HL-60/S4 (cell line): ENCODE results near the gene FHIT.

Source experiments
- in situ Hi-C: fragments of 300-500 bp; cut with MboI; formaldehyde crosslinking; loops from 2 replicates; pipeline ENCODE4 v1.14.3; 2022; ENCODE audit warnings: low sequenced_read_pairs

FHIT gene

DNA sequence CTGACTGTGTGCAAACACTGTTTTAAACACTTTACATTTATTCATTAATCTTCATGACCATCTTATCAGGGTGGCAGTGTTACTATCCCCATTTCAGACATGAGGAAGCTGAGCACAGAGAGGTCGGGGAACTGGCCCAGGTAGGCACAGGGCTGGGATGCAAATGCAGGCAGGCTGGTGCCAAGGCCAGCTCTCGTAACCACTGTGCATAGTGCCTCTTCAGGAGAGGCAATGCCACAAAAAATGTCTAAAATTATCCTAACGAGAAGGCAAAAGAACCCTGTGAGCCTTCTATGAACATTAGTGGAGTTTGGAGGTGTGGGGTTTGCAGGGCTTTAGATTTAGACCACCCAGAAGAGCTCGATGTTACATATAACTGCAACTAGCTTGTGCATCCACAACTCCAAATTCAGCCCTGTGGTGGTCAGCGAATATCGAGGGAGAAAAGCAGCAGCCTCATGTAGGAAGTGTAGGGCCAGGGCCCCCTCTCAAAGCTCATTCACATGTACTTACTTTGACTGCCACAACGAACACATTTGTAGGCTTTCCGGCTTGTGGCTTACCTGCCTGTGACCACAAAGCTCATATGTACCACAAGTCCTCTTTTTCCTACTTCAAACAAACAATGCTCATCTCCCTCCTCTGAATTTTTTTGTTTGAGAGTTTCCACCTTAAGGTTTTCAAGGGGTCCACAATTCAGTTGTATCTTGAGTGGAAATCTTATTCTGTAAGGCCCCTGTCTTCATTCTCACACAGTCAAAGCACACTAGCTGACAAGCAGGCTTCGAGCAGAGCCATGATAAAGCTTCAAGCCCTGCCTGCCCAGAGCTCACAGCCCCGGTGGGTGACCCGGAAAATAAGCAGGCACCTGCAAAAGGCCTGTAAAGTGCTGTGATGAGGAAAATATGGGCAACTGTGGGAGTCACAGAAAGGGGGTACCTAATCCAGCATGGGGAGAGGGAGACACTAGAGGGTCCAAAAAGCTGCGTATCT is 1478.5 kb downstream of the FHIT start:
- in situ Hi-C loops, result no loop called here

DNA sequence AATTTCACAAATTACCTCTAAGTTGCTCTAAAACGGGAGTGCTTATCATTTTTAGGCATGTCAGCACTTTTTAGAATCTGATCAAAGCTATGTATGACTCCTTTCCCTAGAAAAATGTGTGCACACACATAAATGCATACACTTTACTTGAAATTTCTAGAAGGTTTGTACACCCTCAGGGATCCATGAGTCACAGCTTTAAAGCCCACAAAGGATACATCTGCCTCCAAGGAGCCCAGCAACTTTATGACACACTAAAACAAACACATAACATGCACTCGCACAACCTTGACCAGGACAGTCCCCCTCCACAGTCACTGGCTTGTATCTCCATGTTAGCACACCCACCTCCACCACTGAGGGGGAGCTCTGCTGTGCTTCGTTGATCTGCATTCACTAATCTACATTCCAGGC is 1479.5 kb downstream of the FHIT start:
- in situ Hi-C loops, result no loop called here

DNA sequence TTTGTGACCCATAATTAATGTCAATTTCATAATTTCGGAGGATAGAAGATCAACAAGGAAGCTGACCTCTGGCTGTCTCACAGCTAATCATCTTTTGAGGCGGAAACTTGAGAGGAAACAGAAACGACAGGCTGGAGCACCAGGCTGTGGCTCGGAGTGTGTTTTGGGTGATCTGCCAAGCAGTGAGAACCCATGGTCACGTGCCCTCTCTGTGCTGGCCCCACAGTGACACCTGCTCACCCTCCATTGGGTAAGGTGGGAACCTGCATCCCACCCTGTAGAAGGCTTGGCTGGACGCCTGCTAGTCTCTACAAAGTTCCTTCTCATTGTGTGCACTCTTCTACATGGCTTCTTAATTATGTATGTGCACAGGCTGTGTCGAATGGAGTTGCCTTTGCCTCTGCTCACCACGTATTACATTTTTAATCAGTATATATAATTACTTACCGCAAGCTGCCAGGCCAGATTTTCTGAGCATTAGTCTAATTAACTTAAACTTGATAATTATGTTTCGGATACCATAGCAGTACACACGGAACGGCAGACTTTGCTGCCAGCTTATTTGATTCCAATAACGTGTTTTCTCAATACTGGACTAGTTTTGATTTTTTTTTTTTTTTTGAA is 1482.0 kb downstream of the FHIT start:
- in situ Hi-C loops, result no loop called here

DNA sequence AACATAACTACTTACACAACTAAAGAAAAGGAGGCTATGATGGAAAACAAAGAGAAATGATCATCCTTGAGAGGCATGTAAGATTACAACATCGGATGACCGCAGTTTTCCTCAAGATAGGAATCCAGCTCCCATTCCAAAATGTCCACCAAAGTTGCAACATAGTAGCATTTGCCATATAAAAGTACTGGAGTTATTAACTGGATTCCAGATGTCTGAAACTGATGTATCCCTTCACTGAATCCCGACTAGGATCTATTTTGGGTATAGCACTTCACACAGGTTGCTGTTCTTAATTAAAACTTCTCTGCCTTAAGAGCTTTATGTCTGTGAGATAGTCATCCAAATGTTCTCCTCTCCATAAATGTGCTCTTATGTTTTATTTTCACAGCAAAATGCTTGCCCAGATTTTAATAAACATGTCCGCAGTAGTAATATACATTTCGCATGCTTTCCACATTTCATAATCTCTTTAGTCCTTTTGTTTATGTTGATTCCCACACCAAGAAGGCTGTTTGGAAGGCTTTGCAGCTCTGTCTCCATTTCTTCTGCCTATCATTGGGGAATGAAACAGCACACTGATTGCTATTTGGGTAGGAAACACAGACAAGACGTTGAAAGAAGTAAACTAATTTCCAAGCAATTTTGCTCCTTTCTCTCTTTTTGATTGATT is 1484.9 kb downstream of the FHIT start:
- in situ Hi-C loops, result no loop called here

DNA sequence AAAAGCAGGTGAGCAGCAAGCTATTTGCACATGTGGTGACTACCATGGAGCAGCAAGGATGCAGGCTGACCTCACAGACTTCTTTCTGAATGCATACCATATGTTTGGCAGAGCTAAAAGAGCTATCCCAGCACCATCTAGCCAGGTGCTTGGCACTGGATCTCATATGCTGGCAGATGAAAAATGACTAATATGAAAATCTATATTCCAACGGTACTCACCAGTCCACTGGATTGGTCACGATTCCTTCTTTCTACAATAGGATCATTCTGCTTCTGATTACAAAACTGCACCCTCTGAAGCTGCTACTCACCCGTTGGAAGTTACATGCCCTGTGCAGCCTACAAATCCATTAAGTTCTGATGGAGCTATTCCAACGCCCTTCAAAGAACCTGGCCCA is 1487.1 kb downstream of the FHIT start:
- in situ Hi-C loops, result no loop called here

DNA sequence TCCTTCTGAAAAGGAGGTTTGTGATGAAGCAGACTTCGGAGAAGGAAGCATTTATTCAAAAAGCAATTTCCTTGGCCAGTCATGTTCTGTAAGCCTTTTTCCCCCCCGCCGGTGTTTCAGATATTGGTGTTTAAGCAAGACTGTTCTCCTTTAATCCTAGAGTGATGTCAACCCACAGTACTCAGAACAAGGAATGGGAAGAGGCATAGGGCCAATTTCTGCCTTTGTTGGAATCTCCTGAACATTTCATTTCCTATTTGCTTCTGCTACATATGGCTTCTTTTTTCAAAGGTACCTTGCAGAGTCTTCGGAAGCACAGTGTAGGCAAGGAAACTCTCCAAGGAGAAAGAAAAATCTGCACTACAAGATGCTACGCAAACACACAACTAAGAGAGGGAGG is 1488.3 kb downstream of the FHIT start:
- in situ Hi-C loops, result no loop called here

DNA sequence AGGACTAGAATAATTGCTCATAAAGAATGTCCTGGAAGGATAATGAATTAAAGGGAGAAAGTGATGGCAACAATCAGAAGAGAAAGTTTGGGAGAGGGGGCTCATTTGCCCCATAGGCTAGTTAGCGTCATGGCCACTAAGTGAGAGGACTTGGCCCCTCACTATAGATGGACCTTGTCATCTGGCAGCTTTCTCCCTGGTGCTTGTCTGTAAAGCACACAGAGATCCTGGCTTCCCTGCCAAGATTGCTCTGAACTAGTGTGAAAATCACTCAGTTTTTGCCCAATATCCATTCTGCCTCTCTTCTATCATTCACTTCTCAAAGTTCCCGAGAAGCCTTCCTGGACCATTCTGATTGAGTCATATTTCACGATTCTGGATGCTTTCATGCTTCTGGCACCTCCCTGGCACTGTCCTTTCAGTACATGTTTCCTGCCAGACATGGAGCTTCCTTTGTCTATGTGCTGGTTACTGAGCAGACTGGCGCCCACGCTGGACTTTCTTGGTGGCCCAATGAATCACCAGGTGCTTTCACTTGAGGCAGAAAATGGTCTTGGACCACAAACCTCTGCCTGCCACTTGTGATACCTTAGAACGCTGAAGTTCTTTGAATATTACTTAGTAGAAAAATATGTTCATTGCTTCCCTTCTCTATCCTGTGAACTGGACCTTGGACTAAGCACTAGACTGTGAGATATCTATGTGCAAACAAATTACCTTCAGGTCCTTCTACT is 1491.8 kb downstream of the FHIT start:
- in situ Hi-C loops, result no loop called here

DNA sequence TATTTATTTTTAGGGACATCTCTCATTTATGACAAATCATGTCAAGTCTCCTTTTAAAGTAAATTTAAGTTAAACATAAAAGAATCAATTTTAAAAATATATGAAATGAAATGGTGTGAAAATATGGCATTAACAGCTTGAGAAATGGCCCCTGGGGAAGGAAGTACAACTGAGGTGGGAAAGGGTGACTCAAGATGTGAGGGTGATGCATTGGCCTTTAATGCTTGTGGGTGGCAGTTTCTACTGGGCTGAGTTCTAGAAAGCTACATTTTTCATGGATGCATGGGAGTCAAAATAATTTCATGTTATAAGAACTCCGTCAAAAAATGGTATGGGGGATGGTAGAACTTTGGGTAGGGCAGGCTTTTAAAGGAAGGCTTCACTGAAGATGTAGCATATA is 1492.6 kb downstream of the FHIT start:
- in situ Hi-C loops, result no loop called here

DNA sequence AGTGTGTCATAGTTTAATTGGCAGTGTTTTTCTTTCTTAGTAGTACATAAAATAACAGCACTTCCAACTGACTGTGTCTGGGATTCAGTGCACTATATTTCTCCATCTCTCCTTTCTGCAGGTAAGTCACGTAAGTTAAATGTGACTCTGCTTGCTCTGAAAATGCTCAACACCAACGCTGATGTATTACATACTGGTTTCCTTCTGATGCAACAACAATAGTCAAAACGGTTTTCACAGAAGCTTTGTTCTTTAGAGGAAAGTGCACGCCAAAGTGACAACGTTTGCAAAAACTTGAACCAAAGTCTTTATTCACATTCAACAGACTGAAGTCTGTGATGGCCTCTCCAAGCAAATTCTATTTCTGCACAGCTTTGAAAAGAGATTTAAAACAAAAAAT is 1494.3 kb downstream of the FHIT start:
- in situ Hi-C loops, result no loop called here

DNA sequence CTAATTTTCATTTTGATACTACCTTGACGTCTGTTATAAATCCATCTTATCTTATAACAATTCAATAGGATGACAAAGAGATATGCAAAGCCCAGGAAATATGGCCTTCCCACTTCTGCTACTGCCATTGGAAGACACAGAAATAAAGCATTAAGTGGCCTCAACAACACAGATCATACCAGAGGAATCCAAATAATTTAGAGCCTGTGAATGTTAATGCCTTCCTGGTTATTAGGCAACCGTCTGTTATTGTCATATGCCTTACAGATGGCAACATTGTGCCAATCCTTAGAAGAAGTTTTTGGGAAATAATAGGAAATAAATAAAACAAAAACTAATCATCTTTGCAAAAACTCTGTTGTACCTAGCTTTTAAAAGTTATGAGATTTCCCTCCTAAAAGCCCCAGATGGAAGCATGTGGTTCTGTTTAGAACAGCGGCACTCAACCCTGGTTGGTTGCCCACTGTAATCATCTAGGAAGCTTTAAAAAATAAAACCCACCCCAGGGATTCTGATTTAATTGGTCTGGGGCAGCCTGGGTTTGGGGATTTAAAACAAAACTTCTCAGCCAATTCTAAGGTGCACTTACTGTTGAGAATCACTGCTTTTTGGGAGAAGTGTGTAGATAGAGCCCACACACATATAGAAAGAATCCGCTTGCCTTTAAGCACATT is 1496.7 kb downstream of the FHIT start:
- in situ Hi-C loops, result no loop called here

DNA sequence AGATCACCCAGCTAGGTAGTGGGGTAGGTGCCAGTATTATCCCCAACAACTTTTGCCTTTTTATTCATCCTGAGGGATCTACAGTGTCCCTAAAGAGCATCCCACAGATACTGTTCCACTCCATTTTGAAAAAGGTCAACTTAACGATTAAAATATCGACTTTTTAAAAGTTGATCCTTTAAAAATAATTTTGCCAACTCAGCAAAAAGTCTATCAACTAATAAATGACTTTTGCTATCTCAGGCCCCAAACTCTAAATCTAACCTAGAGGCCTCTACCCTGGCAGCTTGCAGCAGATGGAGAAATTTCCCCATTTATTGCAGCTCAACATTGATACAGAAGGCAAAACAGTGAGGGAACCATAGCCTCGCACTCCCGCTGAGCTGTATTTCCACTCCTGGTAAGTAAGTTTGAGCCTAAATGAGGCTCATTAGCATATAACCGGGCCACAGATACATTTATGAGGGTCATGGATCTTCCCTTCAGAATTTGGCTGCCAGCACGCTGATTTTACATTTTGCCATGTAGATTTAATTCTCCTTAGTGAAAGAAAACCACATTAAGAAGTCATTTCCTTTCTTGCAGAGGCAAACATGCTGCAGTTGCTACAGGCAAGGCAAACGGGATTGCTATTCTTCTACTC is 1497.3 kb downstream of the FHIT start:
- in situ Hi-C loops, result no loop called here

DNA sequence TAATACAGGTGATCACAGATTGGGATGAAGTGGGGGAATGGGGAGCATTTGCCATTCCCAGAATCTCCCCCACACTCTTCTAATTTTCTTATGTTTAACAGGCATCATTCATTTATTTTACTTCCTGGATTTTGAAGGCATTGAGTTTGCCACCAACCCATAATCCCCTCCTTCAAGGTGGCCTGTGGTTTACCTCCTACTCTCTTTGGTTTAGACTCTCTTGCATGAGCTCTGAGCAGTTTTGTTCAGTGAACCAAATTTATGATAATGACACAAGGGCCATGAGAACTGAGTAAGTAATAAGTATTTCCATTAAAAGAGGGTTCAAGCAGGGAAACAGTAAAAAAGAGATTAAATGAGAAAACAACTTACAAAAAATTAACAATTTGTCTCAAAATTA is 1498.3 kb downstream of the FHIT start:
- in situ Hi-C loops, result no loop called here

DNA sequence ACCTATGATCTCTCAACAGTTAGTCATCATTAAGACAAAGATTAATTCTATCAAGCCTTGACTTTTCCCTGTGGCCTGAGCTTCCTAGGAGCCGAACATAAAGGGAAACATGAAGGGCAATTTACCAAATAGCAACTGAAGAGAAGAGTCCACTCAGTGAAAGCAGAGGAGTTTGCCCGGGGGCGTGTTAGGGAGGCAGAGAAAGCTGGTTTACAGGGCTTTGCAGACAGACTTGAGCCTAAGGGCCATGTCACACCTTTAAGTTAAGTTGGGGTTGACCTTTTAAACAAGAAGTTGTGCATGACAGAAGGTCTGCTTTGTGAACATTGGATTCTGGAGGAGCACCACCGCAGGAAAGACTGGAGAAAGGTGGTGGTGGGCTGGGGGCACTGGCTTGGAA is 1499.6 kb downstream of the FHIT start:
- in situ Hi-C loops, result no loop called here

DNA sequence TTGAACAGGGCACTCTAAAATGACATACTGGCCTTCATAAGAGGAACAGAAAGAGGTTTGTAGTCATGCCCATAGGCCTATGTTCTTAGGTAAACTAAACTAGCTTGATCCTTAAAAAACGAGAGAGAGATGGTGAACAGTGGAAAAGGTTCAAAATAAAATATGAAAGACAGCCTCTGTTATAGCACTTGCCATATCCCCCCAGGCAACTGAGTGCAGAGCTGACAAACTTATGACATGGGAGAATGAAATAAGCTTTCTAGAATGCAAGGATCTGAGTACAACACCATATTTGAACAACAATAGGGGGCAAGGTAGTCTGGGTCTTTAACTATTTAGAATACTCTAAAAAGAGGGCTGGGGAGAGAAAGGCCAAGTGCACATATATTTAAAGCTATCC is 1500.9 kb downstream of the FHIT start:
- in situ Hi-C loops, result no loop called here

DNA sequence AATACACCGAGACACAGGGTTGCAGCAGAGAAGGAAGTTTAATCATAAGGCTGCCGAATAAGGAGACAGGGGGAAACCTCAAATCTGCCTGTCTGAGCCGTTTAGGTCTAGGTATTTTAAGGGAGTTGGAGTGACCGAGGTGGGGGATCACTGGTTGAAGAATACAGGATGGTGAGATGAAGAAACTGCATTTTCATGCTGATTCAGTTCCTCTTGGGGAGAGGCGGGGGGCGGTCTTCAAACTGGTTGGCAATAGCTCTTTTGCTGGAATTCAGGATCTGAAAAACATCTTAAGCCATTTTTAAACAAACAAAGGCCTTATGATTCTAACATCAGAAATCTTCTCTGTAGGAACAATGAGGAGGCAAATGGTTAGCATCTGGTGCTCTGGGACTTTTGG is 1502.0 kb downstream of the FHIT start:
- in situ Hi-C loops, result no loop called here

DNA sequence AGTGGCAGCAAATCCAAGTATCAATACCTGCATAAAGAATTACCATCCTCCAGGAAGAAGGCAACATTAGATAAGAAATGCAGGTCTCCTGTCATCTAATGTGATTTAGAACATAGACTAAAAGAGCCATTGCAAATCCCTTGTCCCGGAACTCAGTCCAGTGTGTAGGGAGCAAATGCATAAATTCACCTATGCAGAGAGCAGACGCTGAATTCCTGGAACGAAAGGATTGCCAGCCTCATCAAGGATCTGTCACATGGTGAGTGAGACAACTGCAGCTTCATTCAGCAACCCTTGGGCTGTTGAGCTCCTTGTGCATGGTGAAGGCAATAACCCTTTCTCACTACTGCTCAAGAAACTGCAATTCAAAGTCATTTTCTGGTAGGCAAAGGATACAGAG is 1504.7 kb downstream of the FHIT start:
- in situ Hi-C loops, result no loop called here

DNA sequence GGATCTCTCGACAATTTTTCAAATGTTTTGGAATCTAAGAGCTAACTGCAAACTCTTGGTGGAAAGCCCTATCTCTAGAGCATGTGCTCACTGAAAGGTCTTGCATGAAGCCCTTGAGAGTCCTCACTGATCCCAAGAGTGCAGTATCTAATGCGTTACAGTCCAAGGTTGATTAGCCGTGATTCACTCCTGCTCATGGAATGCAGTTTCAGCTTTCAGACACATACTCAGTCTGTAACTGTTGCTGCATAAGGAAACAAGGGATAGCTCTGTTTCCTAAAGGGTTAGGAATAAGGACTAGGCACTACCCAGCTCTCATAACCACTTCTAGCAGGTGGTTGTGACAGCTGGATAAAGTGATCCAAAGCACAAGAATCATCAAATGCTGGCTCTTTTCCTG is 1514.0 kb downstream of the FHIT start:
- in situ Hi-C loops, result no loop called here

DNA sequence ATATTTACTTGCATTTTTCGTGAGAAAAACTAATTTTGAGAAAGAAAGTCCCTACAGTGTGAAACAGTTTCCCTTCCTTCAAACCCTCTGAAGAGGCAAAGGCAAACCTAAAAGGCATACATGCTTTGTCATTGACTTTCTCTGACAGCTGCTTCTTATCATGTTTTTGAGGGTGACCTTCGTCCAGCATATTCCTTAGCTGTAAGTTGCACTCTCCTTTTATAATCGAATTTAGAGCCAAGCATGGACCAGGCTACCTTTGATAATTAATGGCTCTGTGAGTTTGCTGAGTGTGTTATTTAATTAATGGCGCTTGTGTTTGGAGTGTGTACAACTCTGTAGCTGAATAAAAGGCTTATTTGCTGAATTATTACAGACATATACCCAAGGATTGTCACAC is 1517.2 kb downstream of the FHIT start:
- in situ Hi-C loops, result no loop called here

DNA sequence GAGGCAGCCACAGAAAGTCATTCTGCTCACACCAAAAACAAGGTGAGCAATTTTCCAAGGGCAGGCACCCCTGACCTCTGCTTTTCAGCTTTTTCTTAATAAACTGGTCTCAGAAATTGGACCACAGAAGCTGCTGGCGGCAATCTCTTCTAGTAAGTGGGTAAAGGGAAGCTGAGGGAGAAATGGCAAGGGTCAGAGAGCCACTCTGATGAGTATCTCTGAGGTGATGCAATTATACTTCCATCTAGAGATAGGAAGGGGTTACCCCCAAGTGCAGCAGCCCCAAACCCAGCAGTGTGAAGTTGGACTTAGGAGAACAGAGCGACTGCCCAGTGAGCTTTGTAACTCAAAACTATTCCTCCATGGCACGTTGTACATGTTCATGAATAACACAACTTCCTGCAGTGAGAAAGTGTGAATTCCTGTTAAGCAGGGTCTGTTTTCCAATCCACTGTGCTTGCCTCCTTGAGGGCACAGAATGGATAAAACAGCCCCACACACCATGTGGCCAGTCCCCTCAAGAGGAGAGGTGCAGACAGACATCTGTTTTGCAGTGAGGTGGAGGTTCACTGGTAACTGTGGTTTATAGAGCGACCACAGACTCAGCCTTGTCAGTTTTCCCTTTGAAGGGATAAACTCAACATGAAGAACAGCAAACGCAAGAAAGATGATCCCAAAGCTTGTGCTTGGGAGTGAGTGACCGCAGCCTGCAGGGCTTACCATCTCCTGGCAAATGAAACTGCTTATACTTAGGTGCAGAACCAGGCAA is 1518.0 kb downstream of the FHIT start:
- in situ Hi-C loops, result no loop called here
